ENCODE data around the gene SMARCC2.
A peak's percentile ranks its signal among the peaks of the same experiment; 100 is the strongest.
"Not testable (repeated sequence)": the region's sequence is repeated elsewhere in the genome, so short reads cannot be mapped to it uniquely, and the experiment has no call there.

The SMARCC2 gene

DNA sequence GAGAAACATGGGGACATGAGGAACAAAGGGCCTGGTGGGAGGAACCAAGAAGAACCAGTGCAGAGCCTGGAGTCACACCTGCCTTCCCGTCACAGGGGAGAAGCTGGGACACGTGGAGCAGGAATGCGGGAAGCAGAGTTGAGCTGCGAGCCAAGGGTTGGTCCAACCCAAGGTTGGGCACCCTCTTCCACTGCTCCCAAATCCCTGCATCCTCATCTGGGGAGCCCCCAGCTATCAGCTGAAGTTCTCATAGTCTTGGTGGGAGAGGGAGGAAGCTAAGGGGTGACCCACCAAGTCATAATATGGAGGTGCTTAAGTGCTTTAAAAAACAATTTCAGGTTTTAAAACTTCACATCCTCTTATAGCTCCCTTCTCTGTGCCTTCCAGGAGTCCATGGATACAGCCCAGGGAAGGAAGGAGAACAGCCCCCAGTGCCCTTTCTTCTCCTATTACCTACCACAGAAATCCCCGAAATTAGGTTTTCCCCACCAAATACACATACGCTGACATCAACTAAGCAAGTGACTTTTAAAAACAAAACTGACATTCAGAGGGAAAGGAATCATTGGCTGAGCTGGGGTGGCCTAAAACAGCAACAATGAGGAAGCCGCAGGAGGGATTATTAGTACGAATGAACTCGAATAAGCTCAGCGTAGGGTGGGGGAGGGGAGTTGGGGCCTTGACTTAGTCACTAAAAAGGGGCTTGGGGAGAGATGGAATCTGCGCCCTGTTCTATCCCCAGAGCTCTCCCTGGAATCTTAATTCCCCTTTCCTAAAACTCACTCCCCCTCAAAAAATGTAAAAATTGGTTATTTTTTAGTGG is 26.6 kb downstream of the SMARCC2 start:
- DNase-seq, result no peak

DNA sequence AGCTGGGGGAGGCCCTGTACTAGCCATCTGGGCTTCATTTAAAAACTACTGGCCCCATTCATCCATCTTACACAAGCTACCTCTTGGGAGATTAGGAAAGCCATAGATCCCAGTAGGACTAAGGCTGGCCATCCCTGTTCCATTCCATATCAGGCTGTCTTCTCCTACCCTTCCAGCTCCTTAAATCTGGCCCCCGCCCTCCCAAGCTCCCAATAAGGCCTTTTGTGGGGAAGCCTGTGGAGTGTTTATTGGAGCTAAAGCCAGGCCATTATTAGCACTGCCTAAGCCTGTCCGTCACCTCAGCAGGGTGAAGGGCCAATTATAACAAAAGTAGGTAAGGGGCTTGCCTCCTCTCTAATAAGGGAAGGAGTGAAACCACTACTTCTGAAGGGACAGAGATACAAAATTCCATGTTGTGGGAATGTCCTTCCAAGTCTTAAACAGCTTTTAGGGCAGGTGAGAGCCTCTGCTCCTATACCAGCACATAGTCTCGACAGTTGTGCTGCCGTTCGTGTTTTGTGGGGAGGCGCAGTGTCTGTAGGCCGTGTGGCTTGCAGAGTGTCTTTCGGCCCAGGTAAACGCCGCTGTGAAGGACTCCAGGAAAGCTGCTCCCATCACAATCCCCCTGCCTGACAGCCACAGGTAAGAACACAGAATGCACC is 27.5 kb downstream of the SMARCC2 start:
- no peak for DNase-seq

- no peak for DNase-seq
Observed at GRCh38 chr12:56160894-56161689, 28.2 kb downstream of the SMARCC2 start.

DNA sequence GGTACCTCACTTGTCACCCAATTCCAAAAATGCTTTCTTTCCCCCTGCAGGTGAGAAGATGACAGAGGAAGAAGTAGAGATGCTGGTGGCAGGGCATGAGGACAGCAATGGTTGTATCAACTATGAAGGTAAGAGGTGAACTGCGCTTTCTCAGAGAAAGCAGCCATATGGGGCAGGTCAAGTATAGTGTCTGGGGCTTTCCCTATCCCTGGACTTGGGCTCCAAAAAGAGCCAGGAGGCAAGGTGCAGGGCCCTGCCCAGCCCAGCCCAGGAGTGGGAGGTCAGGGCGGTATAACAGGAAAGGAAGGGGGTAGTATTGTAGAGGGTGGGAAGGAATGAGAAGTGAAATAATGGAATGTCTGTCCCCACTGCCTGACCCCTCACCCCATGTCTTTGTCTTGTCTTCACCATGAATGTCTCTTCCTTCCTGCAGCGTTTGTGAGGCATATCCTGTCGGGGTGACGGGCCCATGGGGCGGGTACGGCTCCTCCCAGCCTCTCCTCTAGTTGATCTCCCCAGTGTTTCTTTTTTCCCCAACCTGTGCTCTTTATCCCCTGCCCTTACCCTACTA is 29.0 kb downstream of the SMARCC2 start:
- DNase-seq, result peak; percentile 65 to 74

GRCh38 chr12:56159482-56160192 is 29.6 kb downstream of the SMARCC2 start:
- no peak for DNase-seq

DNA sequence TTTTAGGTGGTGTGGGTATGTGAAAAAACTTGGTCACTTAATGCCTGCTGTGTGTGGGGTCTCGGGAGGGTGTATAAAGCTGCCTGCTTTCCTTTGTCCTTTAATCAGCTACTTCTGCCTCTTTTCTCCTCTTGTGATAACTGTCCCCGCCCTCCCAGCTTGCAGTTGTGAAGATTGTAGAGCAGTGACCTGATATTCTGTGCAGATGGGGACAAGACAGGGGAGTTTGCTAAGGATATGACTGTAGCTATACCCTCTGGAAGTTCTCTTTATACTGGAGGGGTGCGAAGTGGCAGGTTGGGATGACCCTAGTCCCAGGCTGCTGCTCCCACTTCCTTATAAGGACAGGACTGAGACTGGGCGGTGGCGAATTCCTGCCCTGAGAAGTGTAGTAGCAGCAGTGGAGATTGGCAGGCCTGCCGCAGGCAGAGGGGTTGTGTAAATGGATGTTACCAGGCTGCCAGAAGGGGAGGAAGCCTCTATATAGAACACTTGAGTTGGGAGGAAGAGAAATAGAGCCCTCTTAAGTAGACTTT is 30.3 kb downstream of the SMARCC2 start:
- DNase-seq, result peak; percentile 46 to 54

DNA sequence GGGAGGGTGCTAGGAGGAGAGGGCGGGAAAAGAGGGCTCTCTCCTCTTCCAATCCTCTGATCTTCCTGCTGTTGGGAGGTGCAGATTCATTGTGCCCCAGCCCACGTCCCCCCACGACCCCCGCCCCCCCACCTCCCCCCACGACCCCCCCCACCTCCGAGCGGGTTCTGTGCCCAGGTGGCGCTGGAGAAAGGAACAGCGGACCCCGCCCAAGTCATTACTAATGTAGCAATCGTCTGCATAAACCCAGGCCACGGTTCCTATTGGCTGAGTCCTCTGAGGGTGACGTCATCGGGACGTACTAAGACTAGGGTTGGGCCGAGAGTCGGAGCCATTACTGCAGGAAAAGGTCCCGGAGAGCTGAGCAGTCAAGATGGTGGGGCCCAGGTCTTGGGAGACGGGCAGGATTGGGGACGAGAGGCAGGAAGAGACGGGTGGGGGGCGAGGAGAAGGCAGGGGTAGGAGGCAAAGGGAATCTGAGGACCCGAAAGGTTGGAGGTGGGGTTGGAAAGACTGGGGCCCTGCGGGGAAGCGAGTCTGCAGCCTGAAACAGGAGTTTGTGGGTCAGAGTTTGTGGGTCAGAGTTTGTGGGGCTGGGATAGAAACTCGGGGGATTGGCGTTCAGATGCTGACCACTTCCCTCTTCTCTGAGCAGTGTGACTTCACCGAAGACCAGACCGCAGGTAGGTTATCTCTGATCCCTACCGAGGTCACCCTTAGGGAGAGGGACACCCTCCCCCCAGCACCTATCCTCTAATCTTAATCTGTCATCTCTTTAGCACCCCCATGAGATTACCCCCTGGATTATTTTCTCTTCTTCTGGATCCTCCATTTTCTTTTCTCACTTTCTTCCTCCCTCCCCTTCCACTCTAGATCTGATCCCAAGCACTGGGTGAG is 31.0 kb downstream of the SMARCC2 start, which contains the start of gene MYL6:
Gene MYL6, plus strand, starts transcription at position 331 of the 897 bp plus-strand sequence. Its CDS starts 43 bp downstream, at position 374.
- peak; percentile 90 to 91 for DNase-seq

DNA sequence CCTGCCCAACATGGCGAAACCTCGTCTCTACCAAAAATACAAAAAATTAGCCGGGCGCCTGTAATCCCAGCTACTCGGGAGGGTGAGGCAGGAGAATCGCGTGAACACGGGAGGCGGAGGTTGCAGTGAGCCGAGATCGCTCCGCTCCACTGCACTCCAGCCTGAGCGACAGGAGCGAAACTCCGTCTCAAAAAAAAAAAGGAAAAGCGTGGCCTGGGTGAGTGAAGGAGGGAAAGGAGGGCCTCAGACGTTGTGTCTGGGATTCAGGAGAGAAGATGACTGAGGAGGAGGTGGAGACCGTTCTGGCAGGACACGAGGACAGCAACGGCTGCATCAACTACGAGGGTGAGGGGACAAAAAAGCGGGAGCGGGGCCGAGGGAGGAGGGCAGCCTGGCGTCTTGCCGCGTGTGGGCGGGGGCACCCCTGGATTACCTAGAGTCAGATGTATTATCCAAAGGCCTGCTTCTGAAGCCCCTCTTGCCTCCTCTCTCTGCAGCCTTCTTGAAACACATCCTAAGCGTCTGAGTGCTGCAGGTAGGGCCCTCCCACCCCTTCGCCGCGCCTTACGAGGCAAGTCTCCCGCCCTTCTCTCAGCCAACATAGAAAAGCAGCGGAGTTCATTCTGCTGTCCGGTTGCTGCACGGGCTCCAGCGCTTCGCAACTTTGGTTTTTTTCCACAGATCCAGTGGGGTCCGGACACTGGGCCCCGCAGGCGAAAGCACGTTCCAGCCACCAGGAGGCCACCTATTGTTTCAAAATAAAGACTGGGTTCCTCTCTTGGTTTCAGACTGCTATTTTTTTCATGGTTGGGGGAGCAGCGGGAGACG is 31.9 kb downstream of the SMARCC2 start:
- peak; percentile 75 to 79 for DNase-seq

- DNase-seq, result not testable (repeated sequence)
Observed at GRCh38 chr12:56156464-56157200, 32.7 kb downstream of the SMARCC2 start.

- DNase-seq, result no peak
Observed at GRCh38 chr12:56155256-56155845, 33.9 kb downstream of the SMARCC2 start.

- no peak for DNase-seq
Observed at GRCh38 chr12:56154818-56155217, 34.5 kb downstream of the SMARCC2 start.

- no peak for DNase-seq
Observed at GRCh38 chr12:56154246-56154771, 35.0 kb downstream of the SMARCC2 start.

- DNase-seq, result no peak
Observed at GRCh38 chr12:56153678-56154065, 35.6 kb downstream of the SMARCC2 start.

DNA sequence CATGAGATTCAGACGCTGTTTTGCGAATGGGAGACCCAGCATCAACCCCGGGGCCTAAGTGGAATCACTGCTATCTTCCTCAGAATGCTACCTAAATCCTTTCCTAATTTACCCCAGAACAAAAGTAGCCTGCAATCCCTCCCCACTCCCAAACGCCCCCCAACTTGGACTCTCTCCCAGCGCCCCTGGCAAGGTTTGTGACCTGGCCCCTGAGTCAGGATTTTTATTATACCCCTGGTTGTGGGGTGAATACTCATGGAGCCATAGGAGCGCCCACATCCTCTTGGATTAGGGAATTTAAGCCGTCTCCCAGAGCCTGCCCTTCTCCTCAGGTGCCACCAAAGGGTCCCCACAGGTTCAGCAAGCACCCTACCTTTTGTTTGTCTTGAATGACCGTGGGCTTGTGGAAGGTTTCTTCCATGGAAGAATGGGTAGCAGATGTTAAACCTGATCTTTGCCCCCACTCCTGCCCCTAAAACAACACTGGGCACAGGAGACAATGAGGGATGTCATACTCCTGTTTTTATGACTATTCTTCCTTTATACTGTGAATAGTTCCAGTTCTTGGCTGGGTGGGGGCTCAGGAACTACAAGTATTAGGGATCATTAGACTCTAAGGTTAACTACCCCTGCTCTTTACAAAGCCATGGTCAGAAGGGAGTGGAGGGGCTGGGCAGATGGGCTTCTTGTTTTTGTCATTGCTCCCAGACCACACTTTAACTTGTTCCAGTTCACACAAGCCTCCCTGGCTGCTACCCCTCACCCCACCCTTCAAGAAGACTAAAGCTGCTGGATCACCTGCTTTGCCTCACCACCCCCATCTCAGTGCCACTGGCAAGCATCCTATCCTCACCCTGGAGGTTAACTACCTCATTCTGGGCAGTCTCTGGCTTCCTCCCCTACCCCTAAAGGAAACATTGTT is 36.3 kb downstream of the SMARCC2 start:
- DNase-seq, result no peak

- DNase-seq, result peak; percentile 95 to 96
Observed at GRCh38 chr12:56152132-56152755, 37.0 kb downstream of the SMARCC2 start, which contains the start of gene MYL6B. Gene MYL6B, plus strand, starts transcription at chr12:56152587. Its CDS starts 1,332 bp downstream, at chr12:56153919.

- peak; percentile 82 to 84 for DNase-seq
Observed at GRCh38 chr12:56151672-56152131, 37.6 kb downstream of the SMARCC2 start.

DNA sequence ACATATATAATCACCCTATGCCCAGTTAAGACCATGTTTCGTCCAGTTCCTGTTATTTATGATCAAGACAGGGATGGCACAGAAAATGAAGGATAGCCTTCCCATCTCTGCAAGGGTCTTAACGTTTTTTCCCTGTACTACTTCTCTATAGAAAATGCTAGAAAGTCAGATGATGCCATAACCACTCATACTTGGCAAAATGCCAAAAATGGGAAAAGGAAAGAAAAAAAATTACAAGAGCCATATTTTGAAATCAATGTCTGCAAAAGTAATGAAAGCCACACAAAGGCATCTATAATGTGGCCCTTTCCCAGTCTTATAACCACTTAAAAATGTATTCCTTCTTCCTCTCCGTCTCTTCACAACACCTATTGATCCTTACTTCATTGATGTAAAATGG is 38.7 kb downstream of the SMARCC2 start:
- no peak for DNase-seq

Measured in activated T-cell treated with anti-CD3 and anti-CD28 coated beads, Interleukin-2, amount 50 U/mL, for 48 hours (primary cell).